LNCAP (cell line): ENCODE results near the gene ST8SIA2.

Source experiments
- CTCF ChIP-seq: fragments of 450-650 bp; IDR thresholded peaks from 2 replicates; pipeline ENCODE4 v1.5.1; 2017; ENCODE audit warnings: mild to moderate bottlenecking

The ST8SIA2 gene, protein sequence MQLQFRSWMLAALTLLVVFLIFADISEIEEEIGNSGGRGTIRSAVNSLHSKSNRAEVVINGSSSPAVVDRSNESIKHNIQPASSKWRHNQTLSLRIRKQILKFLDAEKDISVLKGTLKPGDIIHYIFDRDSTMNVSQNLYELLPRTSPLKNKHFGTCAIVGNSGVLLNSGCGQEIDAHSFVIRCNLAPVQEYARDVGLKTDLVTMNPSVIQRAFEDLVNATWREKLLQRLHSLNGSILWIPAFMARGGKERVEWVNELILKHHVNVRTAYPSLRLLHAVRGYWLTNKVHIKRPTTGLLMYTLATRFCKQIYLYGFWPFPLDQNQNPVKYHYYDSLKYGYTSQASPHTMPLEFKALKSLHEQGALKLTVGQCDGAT

DNA sequence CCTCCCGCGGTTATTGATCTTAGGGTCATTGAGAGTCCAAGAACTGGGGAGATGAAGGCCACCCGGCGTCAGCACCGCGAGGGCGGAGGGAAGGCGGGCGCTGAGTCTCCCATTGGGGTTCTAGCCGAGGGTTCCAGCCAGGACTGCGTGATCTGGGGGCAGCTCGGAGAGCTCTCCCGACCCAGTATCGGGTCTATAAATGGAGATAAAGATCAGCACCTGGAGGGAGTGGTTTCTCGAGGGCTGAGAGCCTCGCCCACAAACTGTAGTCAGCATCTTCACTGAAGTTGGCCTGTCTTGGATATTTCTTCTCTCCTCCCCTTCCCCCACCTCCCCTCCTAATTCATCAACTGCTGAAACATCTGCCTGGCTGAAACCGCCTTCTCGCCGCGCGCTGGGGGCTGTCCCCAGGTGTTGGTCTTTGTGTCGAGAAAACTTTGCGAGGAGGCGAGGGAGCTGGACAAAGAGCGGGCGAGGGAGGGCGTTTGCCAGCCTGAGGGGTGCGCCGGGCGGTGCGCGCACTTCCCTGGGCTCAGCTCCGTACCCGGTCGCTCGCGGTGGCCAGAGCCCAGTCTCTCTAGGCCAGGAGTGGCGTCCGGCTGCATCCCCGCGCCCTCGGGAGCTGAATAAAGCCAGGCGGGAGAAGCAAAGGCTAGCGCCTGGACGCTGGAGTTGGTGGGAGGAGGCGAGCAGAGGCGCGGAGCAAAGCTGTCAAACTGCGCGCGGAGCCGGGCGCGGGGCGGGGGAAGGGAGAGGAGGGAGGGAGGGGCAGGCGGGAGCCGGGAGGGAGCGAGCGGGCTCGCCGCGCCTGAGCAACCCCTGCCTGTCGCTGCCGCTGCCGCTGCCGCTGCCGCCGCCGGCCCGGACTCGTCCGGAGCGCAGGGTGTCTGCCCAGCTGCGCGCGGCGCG, at the start of gene ST8SIA2:
ST8SIA2 (plus strand) TSS at position 811 of the 909 bp plus-strand sequence. CDS start 184 bp downstream, outside the sequence.
- no peak for TF ChIP-seq CTCF

DNA sequence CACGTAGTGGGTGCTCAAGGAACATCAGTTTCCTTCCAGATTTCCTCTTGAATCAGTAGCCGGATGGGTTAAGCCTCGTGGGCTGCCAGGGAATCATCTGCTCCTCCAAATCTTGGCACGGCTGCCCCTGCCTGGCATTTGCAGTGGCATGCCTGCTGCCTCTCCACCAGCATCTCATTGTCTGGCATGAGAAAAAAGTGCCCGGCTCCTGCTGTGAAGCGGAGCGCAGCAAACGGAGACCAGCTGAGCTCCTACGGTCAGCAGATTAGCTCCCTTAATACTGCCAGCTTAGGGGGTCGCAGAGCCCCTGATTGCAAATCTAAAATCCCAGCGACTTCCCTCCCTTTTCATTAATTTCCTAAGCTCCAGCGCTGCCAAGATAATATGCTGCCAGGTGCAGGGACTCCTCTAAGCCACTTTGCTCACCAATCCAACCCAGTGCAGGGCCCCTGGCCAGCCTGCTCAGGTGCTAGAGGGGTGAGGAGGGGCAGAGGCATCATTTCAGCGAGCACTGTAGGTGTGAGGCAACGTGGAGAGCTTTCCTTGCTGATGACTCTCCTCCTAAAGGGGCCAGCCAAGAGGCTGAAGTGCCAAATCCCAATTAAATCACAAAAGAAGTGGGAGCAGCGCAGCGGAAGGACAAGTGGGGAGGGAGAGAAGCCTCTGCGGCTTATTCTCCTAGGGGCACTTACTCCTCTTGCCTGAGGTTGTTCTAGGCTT, 49.6 kb upstream of the ST8SIA2 start:
- no peak for TF ChIP-seq CTCF

GRCh38 chr15:92346063-92346462, 47.6 kb upstream of the ST8SIA2 start:
- no peak for TF ChIP-seq CTCF

- no peak for TF ChIP-seq CTCF
Observed at GRCh38 chr15:92355307-92355706, 38.4 kb upstream of the ST8SIA2 start.

DNA sequence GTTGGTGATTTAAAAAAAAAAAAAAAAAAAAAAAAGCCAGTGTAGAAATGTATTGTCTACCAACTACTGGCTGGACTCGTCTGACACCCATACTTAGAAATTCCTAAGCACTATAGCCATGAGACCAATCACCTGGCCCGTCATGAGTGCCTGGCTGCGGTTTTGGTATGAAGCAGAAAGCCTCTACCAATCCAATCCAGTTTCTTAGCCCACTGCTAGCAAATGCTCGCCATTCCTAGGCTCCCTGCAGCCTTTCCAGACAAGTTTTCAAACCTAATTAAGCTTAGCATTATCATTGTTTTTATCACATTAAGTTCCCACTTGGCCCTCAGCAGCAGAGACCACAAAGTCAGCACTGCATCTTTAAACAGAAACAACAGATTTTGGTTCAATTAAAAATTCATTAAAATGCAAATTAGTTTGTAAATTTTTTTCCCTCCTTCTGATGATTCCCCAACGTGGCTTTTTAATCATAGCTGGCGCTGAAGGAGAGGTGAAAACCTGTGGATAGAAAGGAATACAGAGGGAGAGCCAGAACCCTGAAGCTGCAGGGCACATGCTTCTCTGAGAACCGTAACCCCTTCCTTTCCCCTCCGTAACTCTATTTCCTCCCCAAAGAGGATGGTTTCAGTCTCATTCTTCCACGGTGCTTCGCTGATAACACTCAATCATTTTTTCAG, 32.2 kb upstream of the ST8SIA2 start:
- TF ChIP-seq CTCF = no peak

DNA sequence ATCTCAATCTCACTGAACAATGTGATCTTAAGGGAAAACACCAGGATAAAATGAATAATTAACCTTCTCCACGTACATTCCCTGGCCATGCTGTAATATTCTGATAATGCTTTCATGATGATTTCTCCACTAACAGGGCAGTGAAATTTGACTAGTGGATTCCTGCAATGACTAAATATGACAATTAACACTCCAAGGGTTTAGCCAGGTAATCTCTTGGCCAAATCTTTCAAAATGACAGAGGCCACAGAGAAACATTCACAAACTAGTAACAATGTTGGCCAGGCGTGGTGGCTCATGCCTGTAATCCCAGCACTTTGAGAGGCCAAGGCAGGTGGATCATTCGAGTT, 31.7 kb upstream of the ST8SIA2 start:
- TF ChIP-seq CTCF = no peak

DNA sequence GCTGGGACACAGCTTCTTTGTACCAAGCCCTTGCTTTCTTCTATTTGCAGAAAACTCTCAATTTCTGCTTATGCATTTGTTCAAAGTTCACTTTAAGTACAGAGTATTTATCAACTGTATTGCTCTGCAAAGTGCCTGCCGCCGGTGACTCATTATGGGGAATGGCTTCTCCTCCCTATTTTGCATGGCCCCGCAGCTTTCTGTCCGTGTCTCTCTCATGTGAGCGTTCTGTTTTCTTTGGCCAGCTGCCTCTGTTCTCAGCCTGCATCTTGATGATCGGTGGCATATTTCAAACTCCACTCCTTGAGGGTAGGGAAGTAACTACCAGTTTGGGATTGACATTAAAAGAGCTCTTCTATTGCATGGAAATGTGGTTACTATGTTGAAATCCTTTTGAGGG, 28.6 kb upstream of the ST8SIA2 start:
- TF ChIP-seq CTCF = no peak
